Vagina (tissue), 2 donors: ENCODE results near the gene C11orf52.

Experiments used
- CTCF ChIP-seq, 3 experiments: fragments of 450-650 bp in 2 of 3; fragments of 200-600 bp in 1 of 3; sonication (generic) in 1 of 3; IDR thresholded peaks; one replicate each; pipeline ENCODE4 v1.5.1; 2017 to 2019; ENCODE audit warnings: antibody characterized with exemption in 3 of 3, mild to moderate bottlenecking in 2 of 3, moderate library complexity in 2 of 3
- POLR2A ChIP-seq, 2 donors: fragments of 450-650 bp; IDR thresholded peaks; one replicate each; pipeline ENCODE4 v1.6.1; 2017; ENCODE audit warnings: antibody characterized with exemption in 2 of 2, mild to moderate bottlenecking in 2 of 2, moderate library complexity in 2 of 2

- no peak for TF ChIP-seq CTCF (IDR thresholded peaks at IDR 0.05)
- TF ChIP-seq POLR2A (IDR thresholded peaks at IDR 0.05) = no peak
Observed at GRCh38 chr11:111974446-111974845, 55.7 kb downstream of the C11orf52 start.
